ENCODE data around the gene CYGB.

Gene CYGB

DNA sequence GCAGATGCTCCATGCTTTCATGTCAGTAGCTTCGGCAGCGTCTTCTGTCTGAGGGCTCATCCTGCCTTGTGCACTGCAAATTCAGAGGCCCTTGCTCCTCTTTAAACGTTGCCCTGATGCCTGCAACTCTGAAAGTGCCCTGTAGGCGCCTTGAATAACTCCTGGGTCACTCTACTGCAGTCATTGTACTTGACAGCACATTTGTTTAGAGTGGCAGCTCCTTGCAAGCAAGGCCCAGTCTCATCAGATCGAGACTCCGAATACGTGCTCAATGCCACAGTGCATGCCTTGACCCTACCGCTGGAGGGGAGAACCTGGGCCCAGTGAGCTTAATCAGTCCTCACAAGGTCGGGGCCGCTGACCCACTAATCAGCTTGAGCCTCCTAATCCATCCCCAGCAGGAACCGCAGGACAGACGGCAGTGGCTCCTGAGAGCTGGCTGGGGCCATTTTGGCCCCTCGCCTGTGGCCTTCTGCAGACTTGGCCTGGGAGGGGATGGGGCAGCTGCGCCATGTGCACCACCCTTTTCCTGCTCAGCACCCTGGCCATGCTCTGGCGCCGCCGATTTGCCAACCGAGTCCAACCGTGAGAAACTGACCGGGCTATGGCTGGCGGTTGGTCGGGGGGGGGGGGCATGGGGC lies 2.2 kb upstream of the CYGB start, which contains the start of gene PRCD:
PRCD (plus strand) TSS at position 414 of the 641 bp plus-strand sequence; CDS start at position 512, 98 bp downstream.
- in situ Hi-C loops (cut with HindIII; ENCODE audit: low pct_ligation_motif_present, low sequenced_read_pairs), result no loop called here
- Histone ChIP-seq H3K36me3 (replicated peaks) (no peaks in the 10 kb centered on the region), H3K27ac (no peak within 1 kb of the TSS), H3K4me3 (ENCODE audit: low read depth, low read length) (peak within 1 kb of the TSS; percentile 49), H3K27me3 (replicated peaks) (no peaks in the 10 kb centered on the region)
- TF ChIP-seq, protein P1, sequence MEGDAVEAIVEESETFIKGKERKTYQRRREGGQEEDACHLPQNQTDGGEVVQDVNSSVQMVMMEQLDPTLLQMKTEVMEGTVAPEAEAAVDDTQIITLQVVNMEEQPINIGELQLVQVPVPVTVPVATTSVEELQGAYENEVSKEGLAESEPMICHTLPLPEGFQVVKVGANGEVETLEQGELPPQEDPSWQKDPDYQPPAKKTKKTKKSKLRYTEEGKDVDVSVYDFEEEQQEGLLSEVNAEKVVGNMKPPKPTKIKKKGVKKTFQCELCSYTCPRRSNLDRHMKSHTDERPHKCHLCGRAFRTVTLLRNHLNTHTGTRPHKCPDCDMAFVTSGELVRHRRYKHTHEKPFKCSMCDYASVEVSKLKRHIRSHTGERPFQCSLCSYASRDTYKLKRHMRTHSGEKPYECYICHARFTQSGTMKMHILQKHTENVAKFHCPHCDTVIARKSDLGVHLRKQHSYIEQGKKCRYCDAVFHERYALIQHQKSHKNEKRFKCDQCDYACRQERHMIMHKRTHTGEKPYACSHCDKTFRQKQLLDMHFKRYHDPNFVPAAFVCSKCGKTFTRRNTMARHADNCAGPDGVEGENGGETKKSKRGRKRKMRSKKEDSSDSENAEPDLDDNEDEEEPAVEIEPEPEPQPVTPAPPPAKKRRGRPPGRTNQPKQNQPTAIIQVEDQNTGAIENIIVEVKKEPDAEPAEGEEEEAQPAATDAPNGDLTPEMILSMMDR (IDR thresholded peaks at IDR 0.05; ENCODE audit: low read depth, low read length, missing control alignments), result no peak
- DNase-seq, result no peak

DNA sequence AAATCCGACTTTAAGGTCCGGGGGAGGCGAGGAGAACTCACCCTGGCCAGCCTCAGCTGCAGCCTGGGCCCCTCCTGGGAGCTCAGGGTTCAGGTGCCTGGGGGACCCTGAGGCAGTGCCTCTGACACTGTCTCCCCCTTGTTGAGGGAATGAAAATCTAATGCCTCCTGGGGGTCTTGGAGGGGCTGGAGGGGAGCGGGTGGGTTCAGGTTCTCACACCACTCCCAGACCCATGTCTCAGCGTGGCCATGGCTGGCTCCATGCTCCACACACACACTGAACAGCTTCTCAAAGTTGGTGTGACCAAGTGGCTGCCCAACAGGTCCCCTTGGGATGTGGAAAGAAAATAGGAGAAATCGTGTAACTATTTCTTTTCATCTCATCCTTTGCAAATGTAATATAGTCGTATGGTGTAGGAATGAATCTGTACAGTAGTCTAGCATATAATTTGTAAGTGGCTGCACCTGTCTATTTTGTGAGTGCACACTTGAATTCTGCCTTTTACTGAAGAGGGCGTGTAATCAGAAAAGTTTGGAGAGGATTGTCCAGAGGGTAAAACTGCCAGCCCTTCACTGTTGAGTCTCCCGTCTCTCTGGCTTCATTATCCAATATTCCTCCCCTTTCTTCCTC lies 1.5 kb upstream of the CYGB start:
- TF ChIP-seq, protein P1 (IDR thresholded peaks at IDR 0.05; ENCODE audit: low read depth, low read length, missing control alignments), result no peak
- DNase-seq, result no peak
- no peaks in the 10 kb centered on the region for H3K36me3 ChIP-seq (replicated peaks)
- no peaks in the 10 kb centered on the region for H3K27me3 ChIP-seq (replicated peaks)
- H3K27ac ChIP-seq, result no peak overlapping the region
- H3K4me3 ChIP-seq (ENCODE audit: low read depth, low read length), result no peak overlapping the region
- in situ Hi-C loops (cut with HindIII; ENCODE audit: low pct_ligation_motif_present, low sequenced_read_pairs), result no loop called here

DNA sequence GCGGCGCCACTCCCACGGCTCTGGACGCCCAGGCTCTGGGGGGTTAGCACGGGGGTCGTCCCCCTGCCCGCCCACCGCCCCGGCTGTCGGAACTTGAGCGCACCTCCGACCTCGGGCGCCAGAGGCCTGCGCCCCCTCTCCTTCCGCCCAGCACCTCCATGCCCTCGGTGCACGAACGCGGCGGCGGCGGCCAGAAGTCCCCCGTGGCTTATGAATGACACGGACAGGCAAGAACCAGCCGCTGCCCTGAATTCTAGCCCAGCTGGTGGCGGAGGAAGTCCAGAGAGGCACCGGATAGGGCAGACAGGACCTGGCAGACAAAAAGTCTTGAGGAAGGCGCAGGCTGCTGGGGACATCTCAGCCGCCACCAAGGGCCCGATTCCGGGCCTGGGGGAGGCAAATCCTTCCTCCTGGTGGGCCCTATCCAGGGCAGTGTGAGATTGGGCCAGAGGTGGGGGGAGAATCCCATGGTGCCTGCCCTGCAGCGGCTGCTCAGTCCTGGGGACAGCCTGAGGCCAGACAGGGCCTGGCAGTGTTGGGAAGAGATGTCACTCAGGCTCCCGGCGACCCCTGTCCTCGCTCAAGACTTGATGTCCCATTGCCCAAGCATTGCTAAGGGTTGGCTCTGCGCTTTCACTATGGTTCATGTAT lies 897 bp upstream of the CYGB start:
- no peak for DNase-seq
- Histone ChIP-seq H3K27ac (no peak overlapping the region), H3K36me3 (replicated peaks) (no peaks in the 10 kb centered on the region), H3K27me3 (replicated peaks) (no peaks in the 10 kb centered on the region), H3K4me3 (ENCODE audit: low read depth, low read length) (peak overlapping the region; percentile 58)
- in situ Hi-C loops (cut with HindIII; ENCODE audit: low pct_ligation_motif_present, low sequenced_read_pairs), result no loop called here
- TF ChIP-seq, protein P1 (IDR thresholded peaks at IDR 0.05; ENCODE audit: low read depth, low read length, missing control alignments), result no peak

- DNase-seq, result no peak
- Histone ChIP-seq H3K4me3 (ENCODE audit: low read depth, low read length) (peak overlapping the region; percentile 58), H3K27ac (no peak overlapping the region), H3K27me3 (replicated peaks) (no peaks in the 10 kb centered on the region), H3K36me3 (replicated peaks) (no peaks in the 10 kb centered on the region)
- TF ChIP-seq, protein P1 (IDR thresholded peaks at IDR 0.05; ENCODE audit: low read depth, low read length, missing control alignments), result no peak
- in situ Hi-C loops (cut with HindIII; ENCODE audit: low pct_ligation_motif_present, low sequenced_read_pairs), result no loop called here
Measured at GRCh38 chr17:76537288-76537577, 276 bp downstream of the CYGB start.

DNA sequence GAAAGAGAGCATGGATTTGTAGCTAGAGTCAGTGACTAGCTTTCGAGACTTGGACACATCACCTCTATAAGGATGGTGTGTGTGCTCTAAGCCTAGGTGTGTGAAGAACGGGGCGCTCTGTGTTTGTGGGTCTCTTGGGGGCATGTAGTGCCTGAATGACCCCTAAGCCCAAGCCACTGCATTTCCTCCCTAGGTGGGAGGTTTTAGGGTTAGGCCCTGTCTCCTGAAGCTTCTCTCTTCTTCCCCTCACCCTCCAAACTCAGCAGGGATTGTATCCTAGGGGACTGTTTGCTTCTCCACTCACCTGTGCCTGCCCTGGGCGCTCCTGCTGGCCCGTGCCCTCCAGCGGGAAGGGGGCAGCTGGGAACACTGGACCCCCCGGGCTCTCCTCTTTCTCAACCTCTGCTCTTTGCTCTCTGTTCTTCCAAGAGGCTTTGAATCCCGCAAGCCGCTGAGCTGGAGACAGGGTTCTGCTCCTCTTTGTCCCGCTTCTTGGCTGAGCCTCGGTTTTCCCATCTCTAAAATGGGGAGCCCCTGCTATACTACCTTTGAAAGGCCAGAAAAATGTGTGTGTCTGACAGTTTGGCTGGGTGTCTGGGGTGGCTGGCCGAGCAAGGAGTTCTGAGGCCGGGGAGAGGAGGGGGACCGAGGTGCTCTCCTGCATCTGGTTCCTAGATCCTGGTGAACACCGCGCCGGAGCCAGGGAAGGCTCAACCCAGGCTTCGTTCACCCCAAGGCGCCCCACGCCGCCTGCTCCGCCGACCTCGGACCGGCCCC lies 810 bp downstream of the CYGB start:
- DNase-seq, result no peak
- Histone ChIP-seq H3K27me3 (replicated peaks) (no peaks in the 10 kb centered on the region), H3K4me3 (ENCODE audit: low read depth, low read length) (peak overlapping the region; percentile 58), H3K36me3 (replicated peaks) (no peaks in the 10 kb centered on the region), H3K27ac (no peak overlapping the region)
- TF ChIP-seq, protein P1 (IDR thresholded peaks at IDR 0.05; ENCODE audit: low read depth, low read length, missing control alignments), result no peak
- in situ Hi-C loops (cut with HindIII; ENCODE audit: low pct_ligation_motif_present, low sequenced_read_pairs), result no loop called here

All from brain microvascular endothelial cell (primary cell).